ENCODE data around the gene EXD3.

EXD3 gene

DNA sequence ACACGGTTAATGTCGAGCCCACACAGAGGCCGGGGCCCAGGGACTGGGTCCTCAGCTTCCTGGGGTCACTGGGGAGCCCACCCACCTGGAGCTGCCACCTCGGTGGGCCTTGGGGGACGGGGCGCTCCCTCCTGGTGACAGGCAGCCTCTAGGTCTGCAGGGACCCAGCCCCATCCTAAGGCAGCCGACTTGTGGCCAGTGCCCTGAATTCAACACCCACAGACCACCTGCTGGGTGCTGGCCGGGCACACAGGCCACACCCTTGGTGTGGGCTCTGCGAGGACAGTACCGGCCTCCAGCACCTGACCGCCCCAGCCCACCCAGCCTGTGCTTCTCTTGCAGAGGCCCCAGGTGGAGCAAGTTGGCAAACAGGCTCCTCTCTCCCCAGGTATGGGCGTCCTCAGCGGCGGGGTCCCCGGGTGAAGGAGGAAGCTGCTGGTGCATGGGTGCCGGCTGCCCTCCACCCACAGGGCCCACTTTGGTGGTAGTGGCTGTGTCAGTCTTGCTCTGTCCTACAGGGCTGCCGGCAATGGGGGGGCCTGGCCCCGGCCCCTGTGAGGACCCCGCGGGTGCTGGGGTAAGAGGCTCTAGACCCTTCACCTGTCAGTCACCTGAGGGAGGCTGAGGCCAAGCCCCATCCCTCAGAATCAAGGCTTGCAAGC lies 9.9 kb upstream of the EXD3 start:
- no peak for DNase-seq (ENCODE audit: low read depth)

DNA sequence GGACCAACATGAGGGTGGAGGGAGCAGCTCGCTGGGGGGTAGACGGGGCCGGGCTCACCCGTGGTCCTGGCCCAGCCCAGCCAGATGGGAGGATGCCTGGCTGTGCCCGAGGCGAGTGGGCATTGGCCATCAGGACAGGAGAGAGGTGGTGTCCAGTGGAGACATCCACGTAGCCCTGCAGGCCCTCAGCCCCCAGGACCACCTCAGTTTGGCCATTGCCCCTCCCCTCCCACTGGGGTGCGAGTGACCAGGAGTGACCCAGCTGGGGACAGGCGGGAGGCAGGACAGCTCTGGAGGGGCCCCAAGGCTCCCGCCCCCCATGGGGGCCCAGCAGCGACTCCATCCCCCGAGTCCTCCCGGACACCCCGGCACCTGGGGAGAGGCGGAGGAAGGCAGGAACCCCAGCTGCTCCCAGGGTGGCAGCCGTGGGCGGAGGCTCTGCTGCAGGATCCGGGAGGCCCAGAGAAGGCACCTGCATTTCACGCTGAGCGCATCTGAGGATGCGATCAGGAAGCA lies 8.5 kb upstream of the EXD3 start:
- no peak for DNase-seq (ENCODE audit: low read depth)

DNA sequence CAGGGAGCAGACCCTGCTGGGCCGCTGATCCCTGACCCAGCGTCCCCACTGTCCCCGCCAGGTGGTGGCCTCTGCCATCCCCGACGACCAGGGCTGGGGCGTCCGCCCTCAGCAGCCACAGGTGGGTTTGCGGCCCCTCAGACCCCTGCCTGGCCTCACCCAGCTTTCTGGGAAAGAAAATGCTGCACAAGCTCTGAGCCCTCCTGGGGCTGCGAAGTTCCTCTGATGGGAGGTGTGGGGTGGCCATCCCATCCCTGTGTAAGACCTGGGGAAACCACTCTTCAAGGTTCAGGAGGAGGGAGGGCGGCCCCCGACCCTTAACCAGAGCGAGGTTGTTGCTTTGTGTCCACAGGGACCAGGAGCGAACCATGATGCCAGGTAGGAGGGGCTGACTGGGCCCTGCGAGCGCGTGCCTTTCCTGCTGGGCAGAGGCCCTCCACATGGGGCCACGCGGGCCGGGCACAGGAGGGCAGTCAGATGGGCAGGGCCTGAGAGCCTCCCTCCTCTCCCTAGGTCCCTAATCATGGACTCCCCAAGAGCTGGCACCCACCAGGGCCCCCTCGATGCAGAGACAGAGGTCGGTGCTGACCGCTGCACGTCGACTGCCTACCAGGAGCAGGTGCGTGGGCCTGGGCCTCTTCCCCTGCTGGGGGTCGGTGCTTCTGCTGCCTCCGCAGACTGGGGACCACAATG lies 7.9 kb upstream of the EXD3 start:
- no peak for DNase-seq (ENCODE audit: low read depth)

DNA sequence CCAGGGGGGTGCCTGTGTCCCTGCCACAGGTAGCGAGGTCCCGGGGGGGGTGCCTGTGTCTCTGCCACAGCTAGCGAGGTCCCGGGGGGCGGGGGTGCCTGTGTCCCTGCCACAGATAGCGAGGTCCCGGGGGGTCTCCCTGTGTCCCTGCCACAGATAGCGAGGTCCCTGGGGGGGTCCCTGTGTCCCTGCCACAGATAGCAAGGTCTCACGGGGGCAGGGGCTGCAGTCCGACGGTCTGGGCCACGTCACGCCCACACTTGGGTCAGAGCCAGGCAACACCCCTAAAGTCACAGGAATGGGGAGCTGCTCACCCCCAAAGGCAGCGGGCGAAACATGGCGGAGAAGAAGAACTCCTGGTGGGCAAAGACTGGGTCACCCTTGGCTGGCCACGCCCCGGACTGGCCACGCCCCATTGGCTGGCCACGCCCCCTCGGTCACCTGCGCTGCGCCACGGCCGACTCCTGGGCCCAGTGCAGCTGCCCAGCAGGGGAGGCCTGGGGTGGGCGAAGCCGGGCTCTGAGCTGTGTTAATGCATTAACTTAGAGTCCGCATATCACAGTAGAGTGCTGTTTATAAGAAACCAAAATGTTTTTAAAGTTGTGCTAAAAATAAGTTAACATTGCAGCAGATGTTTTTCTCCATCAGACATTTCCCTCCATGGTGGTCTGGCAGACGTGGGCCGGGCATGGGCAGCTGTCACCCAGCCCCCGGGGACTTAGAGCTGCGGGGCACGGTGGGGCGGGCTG lies 7.2 kb upstream of the EXD3 start:
- DNase-seq (ENCODE audit: low read depth), result no peak

DNA sequence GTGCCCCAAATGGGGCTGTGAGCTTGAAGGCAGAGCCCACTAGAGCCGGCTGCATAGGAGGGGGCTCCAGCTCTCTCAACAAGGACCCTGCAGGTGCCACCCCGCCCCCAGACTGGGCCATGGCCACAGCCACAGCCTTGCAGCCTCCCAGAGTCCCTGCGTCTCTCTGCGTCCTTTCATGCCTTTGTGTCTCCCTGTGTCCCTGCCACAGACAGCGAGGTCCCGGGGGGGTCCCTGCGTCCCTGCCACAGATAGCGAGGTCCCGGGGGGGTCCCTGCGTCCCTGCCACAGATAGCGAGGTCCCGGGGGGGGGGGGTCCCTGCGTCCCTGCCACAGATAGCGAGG lies 6.6 kb upstream of the EXD3 start:
- no peak for DNase-seq (ENCODE audit: low read depth)

DNA sequence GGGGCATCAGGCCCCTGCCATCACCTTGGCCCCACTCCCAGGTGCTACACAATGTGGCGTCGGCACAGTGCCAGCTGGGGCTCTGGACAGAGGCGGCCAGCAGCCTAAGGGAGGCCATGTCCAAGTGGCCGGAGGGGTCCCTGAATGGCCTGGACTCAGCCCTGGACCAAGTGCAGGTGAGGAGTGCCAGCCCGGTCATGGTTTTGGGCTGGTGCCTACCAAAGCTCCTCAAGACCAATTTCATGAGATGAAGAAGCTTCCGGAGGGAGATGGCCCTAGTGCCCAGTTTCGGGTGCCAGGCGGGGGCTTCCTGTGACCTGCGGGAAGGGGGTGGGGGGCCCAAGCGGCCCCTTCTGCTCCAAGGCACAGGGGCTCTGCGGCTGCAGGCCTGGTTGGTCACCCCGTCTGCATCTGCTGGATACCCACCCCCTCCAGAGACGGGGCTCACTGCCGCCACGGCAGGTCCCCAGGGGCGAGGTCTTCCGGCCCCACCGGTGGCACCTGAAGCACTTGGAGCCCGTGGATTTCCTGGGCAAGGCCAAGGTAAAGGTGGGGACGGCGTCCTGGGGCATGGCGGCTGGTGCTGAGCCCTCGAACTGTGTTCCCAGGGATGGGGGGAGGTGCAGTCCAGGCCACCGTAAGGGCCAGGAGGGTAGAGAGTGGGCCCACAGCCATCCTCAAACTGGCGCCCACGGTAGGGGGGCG lies 6.0 kb upstream of the EXD3 start:
- DNase-seq (ENCODE audit: low read depth), result no peak

DNA sequence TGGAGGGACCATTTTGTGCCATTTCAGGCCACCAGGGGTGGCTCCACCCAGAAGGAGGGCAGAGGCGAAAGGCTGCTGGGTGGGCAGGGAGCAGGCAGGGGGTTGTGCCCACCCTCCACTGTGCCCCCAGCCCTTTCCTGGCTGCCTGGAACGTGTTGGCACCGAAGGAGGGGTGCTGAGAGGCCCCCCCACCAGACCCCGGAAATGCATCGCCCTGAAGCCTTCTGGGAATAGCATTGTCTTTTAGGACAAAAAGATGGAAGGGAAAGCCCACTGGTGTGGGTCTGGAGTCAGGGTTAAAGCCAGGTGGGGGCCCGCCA lies 5.3 kb upstream of the EXD3 start:
- DNase-seq (ENCODE audit: low read depth), result no peak

DNA sequence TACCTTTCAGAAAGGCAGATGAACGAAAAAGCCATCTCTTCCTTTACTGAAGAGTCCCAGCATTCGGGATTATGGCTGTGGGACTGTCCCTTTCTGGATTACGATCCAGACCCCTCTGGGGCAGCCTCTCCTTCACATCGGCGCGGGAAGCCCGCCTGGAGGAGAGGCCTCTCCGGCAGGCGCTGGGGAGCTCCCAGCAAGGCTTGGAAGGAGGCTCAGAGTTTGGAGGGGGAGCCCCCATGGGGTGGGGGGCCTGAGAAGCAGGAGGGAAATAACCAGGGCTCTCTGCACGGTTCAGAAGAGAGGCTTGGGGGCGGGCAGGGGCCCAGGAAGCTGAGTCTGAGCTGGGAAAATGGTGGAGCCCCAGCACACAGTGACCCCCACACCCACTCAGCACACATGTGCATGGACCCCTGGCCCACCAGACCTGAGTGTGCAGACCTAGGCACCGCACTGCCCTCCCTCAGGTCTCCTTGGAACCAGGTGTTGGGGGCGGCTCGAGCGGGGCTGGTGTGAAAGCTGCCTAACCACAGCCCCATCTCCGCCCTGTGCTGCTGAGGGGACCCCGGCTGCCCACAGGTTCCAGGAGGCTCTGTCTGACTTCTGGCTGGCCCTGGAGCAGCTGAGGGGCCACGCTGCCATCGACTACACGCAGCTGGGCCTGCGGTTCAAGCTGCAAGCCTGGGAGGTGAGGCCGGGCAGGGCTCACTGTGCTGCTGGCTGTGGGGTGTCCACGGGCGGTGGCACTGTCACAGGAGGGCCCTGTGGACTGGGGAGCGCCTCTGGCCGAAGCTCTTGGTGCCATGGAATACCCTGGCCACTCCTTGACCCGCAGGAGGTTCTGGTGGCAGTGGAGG lies 4.7 kb upstream of the EXD3 start:
- no peak for DNase-seq (ENCODE audit: low read depth)

DNA sequence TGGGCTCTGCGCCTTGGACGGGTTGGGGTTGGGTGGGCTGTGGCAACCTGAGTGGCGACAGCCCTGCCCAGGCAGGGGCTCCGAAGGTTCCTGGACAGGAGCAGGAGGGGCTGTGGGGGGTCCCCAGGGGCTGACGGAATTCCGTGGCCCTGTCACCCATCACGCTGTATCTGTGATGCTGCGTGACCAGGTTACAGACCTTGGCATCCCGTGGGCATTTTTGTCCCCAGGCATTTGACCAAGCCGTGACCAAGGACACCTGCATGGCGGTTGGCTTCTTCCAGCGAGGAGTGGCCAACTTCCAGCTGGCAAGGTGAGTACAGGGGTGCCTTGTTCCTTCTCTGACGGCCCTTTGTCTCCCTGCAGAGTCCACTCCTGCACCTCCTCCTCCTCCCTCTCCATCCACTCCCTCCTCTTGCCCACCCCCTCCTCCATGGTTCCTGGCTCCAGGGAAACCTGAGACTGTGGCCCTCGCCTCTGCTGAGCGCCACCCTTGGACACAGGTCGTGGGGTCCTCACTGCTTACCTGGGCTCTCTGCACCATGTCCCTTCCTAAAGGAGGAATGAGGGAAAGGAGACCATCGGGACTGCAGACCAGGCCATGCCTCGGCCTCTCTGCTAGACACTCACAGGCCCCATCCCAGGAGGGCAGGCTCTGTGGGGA lies 3.2 kb upstream of the EXD3 start:
- no peak for DNase-seq (ENCODE audit: low read depth)

DNA sequence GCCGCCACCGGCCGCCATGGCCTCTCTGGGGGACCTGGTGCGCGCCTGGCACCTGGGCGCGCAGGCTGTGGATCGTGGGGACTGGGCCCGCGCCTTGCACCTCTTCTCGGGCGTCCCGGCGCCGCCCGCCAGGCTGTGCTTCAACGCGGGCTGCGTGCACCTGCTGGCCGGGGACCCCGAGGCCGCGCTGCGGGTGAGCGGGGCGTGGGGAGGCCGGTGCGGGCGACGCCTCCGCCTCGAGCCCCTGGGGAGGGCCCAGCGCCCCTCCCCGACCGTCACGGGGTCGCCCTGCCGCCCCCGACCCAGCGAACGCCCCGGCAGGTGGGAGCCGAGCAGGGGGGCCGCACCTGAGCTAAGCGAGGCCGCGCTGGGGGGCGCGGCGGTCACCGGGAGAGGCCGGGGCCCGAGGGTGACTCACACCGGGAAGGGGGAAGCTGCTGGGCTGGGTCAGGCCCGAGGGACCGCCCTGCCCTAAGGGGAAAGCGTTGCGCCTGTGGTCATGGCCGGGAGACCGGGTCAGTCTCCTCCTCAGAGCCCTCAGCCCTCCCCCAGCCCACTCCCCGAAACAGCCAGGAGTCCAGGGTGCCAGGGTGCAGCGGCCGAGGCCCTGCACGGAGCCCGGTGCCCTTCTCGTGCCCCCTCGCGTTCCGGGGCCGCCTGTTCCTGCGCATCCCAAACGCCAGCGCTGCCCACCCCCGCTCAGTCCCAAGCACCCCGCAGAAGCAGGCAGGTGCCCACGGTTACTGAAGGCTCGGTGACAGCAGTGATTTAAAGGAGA lies 741 bp upstream of the EXD3 start:
- no peak for DNase-seq (ENCODE audit: low read depth)

DNA sequence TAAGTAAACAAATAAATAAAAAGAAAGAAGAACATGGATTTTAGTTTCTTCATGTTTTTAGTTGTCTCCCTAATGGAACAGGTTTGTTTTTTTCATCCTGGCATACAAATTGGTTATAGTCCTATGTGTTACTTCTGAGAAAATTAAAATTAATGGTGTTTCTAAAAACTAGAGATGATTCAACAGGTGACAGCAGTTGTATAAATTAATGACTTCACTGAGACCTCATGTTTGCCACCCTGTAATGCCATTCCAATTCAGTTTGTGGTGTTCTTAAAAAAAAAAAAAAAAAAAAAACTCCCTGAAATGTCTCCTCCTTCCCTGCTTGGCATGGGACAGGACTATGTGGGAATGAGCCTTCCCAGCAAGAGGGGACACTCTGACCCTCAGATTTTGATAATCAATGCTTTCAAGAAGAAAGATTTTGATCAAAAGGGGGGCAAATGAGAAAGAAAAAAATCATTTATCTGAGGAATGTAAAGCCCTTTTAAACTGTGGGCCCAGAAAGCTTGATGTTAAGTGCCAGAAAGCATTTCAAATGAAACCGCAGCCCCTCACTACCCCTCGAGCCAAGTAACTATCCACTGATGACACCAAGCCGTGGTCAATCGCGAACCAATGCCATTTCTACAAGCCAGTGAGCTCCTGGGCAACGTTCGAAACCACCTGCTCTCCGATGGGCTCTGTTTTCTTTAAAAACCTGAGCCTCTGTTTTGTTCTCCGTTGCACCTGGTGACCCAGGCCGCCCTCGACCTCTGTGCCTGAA lies 941 bp downstream of the EXD3 start:
- DNase-seq (ENCODE audit: low read depth), result no peak

DNA sequence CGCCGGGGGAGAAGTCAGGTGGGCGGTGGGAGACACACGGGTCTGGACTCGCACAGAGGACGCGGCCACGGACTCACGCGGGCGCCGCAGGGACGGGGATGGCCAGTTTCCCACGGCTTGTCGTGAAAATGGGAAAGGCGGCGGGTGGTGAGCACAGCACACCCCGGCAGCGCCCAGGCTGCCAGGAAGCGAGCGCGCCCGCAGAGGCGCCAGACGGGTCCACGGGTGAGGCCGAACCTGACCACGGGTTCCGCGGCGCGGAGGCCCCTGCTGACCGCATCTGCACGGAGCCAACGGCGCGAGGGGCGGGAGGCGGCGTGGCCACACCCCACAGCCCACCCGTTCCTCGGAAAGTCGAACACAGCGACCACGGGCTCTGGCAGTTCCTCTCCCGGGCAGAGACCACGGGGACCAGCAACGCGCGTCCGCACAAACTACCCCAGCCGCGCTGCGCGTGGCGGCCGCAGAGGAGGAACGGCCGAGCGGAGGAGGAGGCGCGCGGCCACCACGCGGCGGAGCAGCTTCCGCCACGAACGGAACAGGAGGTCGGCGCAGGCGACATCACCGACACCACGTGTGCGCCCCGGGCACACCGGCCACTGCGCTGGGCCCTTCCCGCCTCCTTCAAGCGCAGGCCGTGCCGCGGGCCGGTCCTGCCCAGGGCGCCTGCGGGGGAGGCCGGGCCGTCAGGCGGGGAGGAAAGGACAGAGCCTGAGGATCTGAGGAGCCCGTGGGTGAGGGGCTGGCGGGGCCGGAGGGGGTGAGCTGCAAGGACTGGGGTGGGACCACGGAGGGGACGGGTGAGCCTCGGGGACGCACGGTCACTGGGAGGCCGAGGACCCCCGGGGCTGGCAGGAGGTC lies 5.6 kb downstream of the EXD3 start:
- no peak for DNase-seq (ENCODE audit: low read depth)

DNA sequence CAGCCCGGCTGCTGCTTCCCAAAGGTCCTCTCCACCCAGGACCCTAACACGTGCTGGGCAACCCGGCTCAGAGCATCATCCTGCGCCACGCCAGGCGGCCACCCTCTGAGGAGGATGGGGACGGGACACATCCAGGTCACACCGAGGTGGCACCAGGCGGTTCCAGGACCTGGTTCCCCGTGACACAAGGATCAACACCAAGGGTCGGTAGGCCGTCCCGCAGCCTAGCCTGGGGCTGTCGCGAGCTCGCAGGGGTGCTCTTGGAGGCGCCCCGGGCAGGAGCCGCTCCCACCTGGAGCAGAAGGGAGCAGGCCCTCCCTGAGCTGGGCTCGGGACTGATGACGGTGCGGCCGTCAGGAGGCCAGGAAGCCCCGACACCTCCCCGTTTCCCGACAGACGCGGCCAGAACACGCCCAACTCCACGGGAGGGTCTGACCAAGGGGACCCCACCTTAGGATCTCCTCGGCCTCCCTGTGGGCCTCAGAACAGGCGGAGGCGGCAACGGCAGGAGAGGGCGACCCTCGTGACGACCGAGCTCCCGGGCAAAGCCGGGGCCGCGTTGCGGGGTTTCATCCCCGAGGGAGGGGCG lies 6.3 kb downstream of the EXD3 start:
- DNase-seq (ENCODE audit: low read depth), result no peak

DNA sequence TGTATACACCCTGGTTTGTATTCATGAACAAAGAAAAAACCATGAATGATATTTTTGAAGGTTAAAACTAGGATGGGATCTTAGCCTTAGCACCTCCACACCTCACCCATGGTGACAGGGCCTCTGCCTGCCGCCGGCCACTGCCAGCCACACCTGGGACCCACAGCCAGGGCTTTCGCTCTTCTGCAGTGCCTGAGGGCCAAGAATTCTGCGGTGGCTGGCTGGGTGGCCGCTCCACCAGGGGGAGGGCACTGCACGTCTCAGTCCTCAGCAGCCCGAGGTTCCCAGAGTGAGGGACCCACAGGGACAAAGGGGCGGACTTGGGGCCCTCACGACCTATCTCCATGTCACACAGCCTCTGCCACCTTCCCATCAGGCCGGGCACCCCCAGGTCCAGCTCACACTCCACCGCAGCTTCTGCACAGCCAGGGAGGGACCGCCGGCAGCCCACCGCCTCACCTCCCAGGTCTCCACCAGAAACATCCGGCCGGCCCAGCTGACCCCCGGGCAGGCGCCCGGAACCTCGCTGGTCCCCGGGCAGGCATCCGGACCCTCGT lies 6.9 kb downstream of the EXD3 start:
- DNase-seq (ENCODE audit: low read depth), result no peak

DNA sequence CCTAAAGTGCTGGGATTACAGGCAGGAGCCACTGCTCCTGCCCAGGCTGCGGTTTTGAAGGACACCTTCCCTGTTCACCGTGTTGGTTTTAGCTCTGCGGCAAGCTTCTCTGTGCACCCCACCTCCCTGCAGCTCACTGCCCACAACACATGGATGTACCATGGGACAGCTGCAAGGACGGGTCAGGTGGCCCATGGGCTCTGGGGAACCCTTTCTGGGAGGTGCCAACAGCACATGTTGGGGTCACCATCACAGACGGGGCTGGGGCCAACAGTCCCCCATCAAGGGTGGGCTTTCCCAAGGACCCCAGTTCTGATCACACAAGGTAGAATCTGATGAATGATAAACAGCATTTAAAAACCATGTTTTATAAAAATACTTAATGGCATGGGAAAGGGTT lies 7.5 kb downstream of the EXD3 start:
- DNase-seq (ENCODE audit: low read depth), result no peak

DNA sequence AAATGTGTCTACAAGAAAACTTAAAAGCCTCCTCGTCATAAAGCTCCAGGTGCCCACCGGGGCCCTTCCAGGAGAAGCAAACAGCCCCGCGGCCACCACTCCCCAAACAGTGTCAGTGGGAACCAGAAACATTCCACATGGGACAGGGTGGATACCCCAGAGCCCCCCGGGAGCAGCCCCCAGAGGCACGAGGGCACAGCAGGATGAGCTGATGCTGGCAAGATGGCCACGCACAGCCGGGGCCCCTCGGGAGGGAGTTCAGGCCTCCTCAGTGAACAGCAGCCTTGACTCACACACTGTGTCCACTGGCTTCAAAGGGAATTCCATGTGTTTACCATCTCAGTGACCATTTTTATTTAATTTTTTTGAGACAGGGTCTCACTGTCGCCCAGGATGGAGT lies 10.5 kb downstream of the EXD3 start:
- no peak for DNase-seq (ENCODE audit: low read depth)

DNA sequence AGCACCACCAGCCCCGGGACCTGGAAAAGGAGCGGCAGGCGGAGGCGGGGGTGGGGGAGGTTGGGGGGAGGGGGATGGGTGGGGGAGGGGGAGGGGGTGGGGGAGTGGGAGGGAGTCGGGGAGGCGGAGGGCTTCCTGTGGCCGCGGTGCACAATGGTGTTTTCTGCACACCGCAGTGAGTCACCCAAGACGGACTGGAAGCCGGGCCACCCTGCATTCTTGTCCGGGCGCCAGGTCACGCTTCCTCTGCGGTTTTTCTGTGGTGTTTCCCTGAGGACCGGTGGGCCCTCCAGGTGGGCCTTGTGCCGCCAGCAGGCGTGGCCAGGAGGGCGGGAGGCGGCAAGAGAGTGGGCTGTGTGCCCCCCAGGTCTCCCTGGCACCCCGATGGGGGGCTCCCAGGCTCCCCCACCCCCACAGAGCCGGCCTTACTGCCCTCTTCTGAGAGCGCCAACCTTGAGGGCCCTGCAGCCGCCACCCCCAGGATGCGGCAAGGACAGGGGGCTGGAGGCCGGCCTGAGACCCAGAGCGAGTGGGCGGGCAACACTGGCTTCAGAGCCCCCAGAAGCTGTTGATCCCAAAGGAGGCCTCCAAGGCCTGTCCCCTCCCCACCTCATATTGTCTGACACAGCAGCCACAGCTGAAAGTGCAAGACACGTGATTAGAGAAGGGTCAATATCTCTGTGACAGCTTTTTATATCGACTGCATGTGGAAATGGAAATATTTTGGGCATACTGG lies 11.1 kb downstream of the EXD3 start:
- DNase-seq (ENCODE audit: low read depth), result no peak

Measured in T-helper 22 cell (primary cell).